HS-5 (cell line): ENCODE measurements around the gene FILIP1L.
A peak's percentile ranks its signal among the peaks of the same experiment; 100 is the strongest.
"Not testable (repeated sequence)": the region's sequence is repeated elsewhere in the genome, so short reads cannot be mapped to it uniquely, and the experiment has no call there.

ENCODE experiments used
- DNase-seq: peaks from one replicate; pipeline ENCODE4 v3.0.0-alpha.2; 2012; ENCODE audit warnings: low read depth

The FILIP1L gene

DNA sequence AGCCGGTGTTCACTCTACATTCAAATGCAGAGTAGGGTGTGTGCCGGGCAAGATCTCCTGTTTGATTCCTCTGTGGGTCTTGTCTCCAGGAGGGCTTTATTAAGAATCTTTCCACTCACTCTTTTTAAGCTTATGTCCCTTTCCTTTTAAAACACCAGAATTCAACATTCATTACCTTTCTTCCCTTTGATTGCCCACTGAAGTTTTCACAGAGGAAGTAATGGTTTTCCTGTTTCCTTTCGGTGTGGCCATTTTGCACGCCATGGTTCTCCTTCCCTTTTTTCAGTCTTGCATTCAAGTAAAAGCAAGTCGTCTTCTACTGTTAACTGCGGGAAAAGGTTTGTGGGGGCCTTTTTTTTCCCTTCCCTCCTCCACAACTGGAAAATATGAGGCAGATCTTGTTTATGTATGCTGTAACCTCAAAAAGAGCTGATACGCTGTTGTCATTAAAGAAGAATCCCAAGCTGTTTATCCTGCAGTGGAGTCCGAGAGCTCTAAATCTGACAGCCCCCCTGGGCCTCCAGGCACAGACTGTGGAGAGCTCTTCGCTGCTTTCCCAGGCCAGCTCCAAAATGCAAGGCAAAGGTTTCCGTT lies 40.5 kb downstream of the FILIP1L start:
- DNase-seq, result no peak

DNA sequence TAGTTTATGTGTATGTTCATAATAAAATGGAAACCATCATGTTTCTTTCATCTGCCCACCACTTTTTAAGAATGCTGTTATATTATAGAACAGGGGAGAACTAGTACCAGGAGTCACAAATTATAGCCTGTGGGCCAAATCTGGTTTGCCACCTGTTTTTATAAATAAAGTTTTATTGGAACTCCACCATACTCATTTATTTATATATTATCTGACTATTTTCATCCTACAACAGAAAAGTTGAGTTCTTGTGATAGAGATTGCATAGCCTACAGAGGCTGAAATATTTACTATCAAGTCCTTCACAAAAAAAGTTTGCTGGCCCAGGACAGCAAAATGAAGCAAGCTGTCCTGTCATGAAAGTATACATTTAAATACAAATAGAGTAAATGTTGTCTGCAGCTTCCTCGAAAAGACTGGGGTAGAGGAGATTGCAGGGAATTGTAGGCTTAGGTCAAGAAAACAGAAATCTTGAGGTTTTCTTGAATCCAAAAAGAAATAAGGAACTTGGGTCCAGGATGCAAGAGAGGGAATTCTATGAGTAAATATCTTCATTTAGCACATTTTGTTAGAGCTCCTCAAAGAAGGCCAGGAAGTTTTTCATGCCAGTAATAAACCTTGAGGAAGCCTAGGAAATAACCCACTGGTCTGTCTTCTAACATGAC lies 41.1 kb downstream of the FILIP1L start:
- no peak for DNase-seq

DNA sequence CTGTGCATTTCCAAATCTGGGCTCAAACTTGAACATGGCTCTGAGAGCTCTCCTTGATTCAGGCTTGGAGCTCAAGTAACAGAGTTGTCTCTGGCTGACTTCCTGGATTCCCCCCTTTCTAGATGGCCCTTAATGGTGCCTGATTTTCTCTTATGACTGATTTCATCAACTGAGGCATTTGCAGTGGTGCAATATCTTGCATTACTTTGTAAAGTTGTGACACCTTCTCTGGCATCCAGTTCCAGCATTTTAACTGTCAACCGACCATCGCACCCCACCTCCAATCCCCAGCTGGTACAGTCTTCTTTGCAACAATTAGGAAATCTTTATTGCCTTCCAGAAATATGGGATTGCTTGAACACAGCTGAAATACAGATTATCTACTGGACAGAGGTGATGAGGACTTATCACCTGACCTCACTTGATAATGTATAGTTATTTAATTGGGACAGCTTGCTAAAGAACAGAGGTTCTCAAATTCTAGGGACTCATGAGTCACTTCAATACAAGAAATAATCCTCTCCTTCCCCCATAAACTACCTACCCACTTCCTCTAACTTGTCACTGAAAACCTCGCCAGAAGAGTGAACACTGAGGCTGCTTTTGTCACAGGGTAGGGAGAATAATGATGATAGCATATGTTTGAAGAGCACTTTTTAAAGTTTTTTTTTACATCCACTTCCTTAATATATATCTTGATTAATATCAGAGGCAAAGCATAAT lies 41.8 kb downstream of the FILIP1L start:
- DNase-seq, result no peak

DNA sequence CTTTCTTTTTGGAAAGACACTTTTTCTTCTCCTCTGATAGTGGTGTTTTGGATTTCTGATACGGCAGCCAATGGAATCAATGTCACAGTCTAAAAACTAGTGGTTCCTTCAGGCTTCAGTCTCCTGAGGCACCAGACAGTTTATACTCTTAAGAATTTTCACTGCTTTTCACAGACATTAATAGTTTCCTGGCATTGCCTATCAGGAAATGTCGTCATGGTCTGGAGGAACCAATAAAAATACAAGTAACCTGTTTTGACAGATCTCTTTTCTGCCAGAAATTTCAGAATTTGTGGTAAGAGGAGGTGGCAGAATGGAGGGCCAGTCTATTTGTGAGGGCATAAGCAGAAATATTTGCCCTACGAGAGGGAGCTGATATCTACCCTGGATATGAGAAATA lies 44.8 kb downstream of the FILIP1L start:
- no peak for DNase-seq

DNA sequence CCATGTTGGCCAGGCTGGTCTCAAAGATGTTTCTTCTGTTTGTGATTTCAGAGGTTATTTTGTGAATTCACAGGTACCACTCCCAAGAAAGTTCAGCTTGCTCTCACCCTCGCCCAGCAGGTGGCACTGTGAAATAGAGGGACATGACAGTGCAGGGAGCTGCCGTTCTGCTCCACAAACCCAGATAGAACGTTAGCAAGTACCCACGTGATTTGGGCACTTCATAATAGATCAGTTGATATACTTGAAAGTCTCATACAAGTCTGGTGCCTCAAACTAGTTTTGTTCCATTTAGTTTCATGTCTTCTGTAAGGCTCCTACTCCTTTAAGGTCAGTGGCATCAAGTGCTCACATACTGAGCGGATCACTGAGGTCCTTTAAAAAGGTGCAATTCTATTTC lies 45.5 kb downstream of the FILIP1L start:
- no peak for DNase-seq

DNA sequence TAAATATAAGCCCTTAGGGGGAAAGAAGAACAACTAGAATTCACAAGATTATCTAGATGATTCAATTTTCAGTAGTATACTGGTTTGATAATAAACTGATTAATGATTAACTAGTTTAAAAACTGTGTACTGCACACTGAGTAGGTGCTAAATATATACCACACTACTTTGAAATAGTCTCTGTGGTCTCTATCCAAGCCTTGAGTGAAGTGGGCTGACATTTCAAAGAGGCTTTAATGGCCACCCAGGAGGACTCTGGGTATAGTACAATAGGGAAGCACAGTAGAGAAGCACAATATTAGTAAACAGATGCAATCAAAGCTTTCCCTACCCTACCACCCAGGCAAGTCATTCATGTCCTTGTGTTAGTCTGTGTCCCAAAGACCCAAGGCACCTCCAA lies 46.7 kb downstream of the FILIP1L start:
- no peak for DNase-seq

DNA sequence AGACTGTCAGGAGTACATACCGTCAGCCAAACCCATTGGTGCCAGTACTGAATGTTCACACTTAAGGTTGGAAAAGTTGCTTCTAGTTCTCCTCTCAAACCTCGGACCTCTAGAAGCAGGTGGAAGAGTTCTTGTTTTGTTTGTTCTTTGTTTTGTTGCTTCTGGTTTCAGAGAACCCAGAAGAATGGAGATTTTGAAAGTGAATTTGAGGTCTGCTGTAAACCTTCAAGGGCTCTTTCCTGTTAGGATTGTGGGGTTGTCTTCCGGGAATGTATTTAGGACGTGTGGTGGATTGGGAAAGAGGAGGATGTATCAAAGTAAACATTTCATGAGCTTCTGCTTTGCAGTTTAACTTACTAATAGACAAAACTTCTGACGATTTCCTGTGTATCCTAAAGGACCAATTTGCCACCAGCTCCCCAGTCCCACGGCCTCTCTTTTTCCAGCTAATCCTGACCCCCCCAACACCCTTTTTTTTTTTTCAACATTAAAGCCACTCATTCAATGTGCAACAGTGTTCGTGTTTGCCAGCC lies 50.3 kb downstream of the FILIP1L start:
- no peak for DNase-seq

DNA sequence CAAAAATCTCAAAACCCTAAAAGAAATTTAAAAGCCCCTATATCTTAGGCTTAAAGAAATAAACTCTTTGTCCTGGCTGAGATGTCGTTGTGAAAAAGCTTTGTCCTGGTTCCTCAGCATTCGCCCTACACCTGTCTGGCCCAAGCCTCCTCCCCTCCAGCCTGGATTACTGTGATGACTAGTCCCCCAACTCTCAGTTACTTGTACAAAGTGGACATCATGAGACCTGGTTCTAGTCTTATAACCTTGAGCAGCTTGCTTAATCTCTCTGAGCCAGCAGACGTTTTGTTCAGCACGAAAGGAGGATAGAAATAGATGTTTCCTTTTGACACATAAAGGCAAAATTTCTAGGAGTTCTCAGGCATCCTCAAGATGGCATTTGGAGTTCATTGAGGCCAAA lies 51.6 kb downstream of the FILIP1L start:
- DNase-seq, result no peak

DNA sequence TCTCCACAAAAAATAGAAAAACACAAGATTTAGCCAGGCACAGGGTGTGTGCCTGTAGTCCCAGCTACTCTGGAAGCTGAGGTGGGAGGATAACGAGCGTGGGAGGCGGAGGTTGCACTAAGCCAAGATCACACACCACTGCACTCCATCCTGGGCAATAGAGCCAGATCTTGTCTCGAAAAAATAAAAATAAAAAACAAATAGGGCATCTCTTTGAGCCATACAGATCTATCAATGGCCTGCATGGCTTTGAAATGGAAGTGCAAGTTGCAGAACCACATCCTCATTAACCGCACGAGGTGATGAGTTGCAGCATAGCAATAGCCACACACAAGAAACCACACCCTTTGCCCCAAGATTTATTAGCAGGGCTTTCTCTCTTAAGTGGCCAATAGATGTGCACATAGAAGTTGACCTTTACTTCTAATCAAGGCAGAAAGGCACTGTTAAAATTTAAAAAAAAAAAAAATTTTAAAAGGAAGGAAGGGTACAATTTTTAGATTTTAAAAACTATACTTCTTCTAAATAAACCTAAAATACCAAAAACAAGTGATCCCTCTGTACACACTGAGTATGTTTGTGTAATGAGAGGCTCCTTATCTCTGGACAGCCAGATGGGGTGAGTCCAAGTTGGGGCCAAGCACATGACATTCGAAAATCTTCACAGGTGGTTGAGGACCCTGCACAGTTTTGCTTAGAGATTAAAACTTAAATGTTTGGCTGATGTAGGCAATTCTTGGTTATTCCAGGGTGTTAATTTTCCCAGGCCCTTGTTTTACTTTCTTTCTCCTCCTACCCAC lies 53.4 kb downstream of the FILIP1L start:
- DNase-seq, result no peak

DNA sequence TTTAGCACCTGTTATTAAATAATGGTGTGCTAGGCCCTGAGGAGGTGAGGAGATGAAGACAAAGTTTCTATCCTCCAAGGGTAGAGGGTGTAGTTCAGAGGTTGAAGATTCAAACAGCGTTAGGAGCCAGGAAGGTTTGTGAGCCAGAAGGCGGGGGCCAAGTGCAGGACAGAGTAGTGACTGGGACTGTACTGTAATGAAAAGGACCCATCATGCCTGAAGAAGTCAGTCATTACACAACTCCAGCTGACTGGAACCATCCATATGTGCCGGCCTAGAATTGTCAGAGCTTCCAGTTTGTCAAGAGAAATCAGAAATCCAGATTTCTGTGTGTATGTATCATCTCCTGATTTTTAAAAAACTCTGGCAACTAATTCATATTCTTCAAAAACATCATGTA lies 54.8 kb downstream of the FILIP1L start:
- no peak for DNase-seq

DNA sequence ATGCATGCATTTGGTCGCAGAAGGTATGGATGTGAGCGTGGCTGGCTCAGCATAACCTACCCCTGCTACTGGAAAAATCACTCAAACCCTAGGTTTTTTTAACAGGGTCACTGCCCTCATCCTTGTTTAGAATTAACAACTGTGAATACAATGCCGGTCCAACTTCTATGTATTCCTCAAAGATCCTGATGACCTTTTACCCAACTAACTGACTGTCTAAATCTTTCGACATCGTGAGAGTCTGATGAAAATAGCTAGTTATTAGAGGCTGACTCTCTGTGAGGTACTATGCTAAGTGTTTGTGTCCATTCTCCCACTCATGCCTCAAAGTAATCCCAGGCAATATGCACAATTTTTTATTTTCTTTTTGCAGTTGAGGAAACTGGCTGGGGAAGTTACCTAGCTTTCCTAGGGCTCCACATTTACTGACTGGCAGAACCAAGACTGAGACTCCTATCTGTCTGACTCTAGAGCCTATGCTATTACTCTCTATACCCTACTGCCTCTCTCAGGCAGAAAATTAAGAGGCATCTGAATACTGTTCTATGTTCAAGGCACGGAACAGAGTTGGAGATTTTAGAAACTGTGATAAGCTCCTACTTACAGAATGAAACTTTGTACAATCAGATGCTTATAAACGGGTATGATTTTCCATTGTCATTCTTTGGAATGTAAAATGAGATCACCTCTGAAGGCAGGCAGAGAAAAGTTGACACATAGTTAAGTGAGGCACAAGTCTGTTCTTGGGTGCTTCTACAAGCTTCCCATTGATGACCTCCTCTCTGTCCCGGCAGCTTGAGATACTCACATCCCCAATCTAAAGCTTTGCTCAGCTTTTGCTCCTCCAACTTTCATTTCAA lies 56.4 kb downstream of the FILIP1L start:
- no peak for DNase-seq

DNA sequence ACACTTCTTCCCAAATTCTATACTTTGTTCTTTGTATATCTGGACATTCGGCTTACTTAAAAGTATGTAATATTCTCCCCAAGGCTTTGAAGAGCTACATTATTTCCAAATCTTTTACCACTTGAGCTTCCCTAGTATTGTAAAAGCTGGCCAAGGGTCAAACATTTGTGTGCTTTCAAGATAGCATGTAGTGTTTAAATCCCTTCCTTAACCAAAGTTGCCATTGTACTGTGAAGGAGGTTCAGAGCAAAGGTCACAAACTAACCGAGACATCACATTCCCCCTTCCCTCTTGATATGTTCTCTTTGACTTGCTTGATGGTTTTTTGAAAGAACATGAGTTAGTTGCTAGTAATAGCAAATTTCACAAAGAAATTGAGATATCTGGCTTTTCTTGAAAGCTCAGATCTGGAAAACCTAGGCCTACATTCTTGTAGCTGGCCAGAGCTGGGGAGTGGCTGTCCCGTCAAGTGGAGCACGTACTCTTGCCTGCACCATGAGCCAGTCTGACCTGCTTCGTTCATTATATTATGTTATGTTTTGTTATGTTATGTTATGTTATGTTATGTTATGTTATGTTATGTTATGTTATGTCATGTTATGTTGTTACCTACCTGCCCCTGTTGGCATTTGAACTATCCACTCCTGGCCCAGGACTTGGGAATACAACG lies 60.2 kb downstream of the FILIP1L start:
- DNase-seq, result no peak

DNA sequence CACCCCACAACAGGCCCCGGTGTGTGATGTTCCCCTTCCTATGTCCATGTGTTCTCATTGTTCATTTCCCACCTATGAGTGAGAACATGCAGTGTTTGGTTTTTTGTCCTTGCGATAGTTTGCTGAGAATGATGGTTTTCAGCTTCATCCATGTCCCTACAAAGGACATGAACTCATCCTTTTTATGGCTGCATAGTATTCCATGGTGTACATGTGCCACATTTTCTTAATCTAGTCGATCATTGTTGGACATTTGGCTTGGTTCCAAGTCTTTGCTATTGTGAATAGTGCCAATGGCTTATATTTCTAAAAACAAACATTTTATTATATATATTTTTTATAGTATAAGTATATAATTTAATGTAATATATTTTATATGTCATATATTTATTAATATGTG lies 62.8 kb downstream of the FILIP1L start:
- DNase-seq, result not testable (repeated sequence)

DNA sequence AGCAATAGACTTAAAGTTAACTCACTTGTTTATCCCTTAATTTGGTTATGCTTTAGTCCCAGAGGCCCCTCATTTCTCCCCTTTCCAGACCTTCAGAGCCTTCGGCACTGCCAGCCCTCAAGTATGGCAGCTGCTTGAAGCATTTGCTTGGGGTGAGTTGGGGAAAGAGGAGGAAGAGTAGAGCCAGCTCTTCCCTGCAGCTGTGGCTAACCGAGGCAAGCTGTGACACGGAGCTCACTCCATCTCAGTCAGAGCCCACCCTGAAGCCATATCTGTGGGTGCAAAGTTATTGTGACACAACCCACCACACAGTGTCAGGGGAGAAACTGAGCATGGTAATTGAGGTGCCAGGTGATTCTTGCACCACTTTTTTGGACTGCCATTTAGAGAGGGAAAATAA lies 66.1 kb downstream of the FILIP1L start:
- DNase-seq, result no peak

DNA sequence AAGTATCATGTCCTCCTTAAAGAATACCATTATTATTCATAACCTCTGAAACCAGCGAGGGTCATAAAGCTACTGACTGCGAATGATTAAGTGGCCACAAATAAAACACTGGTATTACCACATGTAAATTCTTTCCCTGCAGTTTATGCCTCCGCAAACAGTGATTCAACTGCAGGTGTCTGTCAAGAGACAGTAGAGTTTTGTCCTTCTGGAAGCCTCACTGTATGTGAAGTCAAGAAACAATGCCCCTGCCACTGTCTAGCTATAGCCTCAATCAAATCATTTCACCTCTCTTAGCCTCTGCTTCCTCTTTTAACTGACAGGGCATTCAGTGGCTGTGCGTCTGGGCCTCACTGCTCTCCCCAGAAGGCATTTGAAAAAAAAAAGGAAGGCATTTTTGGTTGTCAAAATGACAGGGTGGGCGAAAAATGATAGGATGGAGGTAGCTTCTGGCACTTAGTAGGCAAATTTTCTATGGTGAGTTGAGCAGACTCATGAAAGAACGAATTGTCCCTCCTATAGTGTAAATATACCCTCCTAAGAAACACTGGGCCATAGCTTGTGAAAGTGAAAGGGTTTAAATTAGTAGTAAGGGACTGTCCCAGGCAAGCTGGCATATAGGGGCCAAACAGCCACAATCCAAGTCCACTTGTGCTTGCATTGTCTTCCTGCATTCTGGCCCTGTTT lies 66.7 kb downstream of the FILIP1L start:
- peak; percentile 90 for DNase-seq

DNA sequence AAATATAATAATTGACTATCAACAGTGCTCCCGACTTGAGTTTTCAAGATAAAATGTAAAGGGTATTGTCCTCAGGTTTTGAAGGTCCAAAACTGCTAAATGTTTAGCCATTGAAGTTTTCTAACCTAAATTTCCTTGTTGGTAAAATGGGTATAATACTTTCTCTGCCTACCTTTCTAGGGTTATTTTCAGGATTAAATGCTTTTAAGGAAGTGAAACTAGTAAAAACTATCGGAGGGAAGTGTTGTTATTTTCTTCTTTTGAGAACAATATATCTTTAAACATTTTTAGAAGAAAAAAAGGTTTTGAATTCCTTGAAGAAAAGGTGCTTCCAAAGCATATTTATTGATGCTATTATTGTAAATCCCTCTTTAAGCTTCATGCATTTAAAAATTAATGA lies 67.3 kb downstream of the FILIP1L start:
- no peak for DNase-seq

DNA sequence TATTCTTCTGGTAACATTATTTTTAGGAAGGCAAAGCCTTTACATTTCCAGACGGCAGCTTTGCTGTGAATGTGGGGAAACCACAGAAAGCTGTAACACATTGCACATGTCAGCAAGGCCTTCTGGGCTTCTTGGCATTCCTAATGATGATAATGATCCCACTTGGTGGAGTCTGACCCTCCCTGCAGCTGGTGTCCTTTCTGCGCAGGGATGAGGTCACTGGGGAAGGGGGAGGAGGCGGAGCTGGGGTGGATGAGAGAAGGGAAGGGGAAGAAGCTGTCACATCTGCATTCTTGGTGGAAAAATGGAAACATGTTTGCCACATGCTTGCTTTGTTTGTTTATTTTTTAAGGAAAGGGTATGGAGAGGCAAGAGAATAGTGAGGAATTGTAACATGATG lies 68.6 kb downstream of the FILIP1L start:
- DNase-seq, result no peak

DNA sequence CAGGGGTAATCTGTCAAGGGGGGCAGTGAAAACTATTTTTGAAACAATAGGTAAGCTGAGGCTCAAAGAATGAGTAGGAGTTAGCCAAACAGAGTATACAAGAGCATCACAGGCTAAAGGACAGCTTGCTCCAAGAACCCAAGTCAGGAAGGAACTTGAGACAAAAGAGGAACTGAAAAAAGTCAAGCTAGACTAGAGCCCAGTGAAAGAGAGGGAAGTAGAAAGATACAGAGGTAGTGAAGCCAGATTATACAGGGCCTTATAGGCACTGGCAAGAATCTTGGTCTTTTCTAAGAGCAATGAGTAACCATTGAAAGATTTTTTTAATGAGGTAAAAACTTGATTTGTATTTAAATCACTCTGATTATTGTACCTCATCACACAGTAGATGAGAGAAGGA lies 69.9 kb downstream of the FILIP1L start:
- no peak for DNase-seq

DNA sequence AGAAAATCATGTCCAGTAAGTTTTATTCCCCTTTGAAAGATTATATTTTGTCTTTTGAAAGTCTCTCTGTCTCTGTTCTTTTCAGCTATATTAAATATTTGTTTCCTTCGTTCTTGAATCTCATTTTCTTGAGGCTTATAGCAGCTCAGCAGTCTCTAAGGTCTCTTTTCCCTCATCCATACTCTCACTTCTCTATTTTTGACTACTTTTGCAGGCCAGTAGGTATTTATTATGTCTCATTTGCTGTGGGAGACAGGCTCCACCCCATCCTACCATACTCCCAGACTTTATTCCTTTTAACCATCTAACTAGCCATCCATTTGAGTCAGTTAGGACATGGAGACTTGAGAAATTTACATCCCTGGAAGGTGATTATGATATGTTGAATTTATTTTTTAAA lies 71.0 kb downstream of the FILIP1L start:
- DNase-seq, result no peak
